Left renal cortex interstitium (tissue), 4 donors: ENCODE data around the gene KIF15. TPM values are rescaled to one million over a fixed set of nuclear protein-coding genes. Genes with fewer than 3 reads are reported as not detected.

ENCODE experiments used
- DNase-seq, 4 donors: peaks; one replicate each; pipeline ENCODE4 v3.0.0-alpha.2; 2013; ENCODE audit warnings: low read depth in 4 of 4, low spot score in 2 of 4, missing footprints in 1 of 4
- polyA plus RNA-seq, 4 donors: library from polyadenylated mRNA; unstranded; fragments of 120-200 nt; gene quantifications; one replicate each; pipeline ENCODE4 v1.2.1, GENCODE V29; 2013; ENCODE audit not compliant: insufficient read length in 4 of 4

The KIF15 gene
- polyA plus RNA-seq, 4 donors: 22.0 to 29.6 (median 26.8) TPM

DNA sequence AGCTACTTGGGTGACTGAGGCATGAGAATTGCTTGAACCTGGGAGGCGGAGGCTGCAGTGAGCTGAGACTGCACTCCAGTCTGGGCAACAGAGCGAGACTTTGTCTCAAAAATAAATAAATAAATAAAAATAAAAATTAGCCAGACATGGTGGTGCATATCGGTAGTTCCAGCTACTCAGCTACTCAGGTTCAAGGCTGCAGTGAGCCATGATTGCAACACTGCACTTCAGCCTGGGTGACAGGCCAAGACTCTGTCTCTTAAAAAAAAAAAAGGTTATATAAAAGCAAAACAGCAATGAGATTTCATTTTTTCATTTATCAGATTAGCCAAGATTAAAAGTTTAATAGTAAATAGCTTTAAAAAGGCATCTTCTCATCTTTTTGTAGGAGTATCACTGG, 115.7 kb downstream of the KIF15 start:
- no peak for DNase-seq

DNA sequence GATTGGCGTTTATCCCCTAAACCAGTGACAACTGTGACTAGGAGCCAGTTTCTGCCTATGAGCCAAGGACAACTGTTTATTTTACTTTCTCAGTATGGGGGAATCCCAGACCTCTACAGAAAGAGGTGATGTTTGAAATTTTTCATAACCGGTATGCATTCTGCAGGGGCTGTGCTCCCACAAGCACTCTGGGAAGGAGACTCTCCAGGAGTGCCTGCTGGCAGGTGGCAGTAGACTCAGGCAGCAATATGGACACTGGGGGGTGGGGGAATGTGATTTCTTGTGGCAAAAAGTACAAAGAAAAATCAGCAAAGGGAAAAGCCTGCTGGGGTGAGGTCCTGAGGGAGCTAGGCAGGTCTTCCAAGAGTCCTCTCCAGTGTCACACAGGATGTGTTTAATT, 118.7 kb downstream of the KIF15 start:
- DNase-seq: no peak

DNA sequence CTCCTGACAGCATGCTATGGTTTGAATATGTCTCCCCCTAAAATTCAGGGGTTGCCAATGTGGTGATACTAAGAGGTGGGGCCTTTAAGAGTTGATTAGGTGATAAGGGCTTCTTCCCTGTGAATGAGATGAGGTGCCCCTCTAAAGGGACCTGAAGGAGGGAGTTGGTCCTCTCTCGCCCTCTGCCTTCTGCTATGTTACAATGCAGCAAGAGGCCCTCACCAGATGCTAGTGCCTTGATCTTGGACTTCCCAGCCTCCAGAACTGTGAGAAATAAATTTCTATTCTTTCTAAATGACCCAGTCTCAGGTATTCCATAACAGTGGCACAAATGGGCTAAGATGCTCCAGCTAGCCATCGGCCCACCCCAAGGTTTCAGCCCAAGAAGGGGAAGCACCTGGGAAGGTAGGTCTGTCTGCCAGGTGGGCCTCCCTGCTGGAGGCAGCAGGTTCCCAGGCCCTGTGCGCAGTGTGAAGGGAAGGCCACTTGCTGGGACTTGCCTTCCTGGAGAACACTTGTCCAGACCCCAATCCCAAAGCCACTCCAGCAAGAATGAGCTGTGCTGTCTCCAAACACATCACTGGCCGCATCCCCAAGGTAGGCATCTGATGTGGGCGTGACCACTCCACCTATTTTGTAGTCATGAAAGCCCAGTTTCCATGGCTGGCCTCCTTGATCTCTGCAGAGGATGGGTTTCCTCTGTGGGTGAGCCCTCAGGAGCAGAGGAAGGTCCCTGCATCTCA, 121.8 kb downstream of the KIF15 start:
- DNase-seq: no peak

DNA sequence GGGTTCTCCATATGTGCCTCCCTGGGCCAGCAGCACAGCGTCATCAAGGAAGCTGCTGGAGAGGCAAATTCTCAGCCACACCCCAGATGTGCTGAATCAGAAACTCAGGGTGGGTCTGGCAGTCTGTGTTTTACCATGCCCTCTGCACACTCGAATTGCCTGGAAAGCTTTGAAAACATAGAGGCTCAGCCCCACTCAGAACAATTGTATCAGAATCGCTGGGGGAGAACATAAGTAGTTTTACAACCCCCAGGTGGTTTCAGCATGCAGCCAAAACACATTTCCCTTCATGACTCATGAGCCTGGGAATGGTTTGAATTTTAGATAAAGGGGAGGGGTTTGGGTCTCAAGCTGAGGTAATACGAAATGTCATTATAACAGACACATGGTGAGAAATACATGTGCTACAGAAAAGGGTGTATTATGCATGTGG, 122.4 kb downstream of the KIF15 start:
- no peak for DNase-seq

- no peak for DNase-seq
These were observed 124.0 kb downstream of the KIF15 start for GRCh38 chr3:44885618-44886017.

GRCh38 chr3:44886561-44886960, 125.0 kb downstream of the KIF15 start:
- DNase-seq: no peak

DNA sequence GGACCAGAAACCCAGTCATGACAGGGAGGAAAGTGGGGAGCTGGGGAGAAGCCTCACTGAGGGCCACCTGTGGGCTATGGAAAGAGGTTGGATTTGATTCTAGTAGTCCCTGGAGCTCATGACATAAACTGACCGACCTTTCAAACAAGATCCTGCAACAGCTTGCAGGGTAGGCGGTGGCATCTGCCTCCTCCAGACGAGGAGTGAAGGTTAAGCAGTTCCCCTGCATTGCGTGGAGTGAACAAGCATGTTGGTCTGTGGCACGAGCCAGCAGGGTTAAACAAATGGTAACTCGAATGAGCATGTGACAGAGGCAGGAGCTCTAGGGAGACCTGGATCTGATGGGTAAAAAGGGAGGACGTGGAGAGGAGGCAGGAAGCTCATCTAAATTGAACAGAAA, 125.5 kb downstream of the KIF15 start:
- no peak for DNase-seq

DNA sequence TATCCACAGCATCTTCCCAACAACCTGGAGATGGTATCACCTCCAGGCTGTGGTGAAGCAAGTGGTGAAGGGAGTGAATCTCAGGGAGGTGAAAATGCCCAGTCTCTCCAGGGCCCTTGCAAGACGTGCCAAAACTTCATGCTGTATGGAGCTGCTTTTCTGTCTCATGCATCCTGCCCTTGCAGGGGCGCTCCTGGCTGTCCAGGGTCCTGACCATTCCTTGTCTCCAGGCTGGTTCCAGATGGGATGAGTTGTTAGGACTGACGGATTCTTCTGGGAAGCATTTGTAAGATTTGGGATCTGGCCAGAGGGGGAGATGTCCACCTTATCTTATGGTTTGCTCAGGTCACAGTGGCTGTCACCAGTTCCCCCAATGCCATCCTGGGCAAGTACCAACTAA, 128.7 kb downstream of the KIF15 start:
- no peak for DNase-seq

- DNase-seq: no peak
These were observed 129.3 kb downstream of the KIF15 start for GRCh38 chr3:44890852-44891251.

DNA sequence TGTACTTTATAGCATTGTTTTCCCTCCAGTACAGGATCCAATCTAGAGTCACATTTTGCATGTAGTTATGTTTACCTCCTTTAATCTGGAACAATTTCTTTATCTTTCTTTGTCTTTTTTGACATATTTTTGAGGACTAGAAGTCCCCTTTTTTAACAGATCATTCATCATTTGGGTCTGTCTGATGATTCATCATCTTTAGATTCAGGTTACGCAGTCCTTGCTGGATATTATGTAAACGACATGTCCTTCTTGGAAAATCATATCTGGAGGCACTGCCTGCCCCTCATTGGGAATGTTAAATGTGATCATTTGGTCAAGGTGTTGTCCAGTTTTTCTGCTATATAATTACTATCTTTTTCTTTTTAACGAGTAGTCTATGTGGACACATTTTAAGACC, 131.1 kb downstream of the KIF15 start:
- DNase-seq: no peak

GRCh38 chr3:44893097-44893496, 131.5 kb downstream of the KIF15 start:
- DNase-seq: no peak

- DNase-seq: no peak
These were observed 132.9 kb downstream of the KIF15 start for GRCh38 chr3:44894485-44894884.

DNA sequence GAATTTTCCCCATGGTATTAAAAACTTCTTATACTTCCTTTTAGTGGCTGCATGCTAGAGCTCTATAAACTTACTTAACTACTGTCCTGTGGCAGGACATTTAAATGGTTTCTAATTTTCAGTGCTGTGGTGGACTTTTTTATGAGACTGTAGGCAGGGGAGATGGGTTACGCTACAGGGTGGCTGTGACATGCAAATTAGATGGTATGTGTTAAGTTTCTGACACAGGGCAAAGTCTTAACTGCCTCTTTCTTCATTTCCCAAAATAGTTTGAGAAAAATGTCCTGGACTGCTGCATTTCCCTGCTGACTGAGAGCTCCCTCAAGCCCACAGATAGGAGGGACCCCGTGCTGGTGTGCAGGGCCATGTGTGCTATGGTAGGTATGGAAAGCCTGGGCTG, 134.8 kb downstream of the KIF15 start:
- DNase-seq: no peak

DNA sequence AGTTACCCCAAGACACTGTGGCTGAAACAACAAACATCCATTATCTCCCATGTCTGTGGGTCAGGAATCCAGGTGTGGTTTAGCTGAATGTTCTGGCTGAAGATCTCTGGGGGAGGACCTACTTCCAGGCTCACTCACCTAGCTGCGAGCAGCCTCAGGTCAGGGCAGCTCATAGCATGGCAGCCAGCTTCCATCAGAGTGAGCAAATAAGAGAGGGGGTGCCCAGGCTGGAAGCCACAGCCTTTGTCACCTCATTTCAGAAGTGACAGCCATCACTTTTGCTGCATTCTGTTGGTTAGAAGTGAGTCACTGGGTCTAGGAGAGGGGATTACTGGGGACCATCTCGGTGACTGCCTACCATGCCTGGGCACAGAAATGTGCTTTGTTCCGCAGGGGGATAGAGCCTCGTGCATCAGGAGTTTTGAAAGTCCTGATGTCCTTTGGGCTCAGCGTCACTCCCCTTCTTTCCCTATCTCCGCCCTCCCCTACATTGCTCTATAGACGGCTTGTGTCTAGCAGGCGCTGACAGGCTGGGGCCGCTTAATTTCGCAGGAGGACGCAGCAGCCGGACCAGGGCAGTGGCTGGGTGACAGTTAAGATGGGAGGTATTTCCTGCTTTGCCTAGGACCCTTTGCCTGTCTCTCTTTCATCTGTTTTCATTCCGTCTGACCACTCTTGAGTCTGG, 138.2 kb downstream of the KIF15 start:
- no peak for DNase-seq

DNA sequence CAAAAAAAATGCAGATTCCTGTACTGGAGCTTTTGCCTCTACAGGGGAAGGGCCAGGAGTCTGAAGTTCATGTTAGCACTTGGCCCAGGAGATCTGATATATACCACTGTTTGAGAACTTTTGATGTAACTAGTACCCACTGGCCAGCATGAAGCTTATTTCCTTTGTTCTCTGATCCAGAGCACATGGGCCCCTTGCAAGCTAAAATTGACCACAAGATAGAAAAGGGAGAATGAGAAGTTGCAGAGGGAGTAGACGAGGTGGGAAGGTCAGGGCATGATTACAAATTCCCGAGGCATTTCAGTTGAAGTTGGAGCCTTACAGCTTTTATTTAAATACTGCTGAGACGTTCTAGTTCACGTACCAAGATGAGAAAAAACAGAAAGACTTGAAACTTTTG, 141.0 kb downstream of the KIF15 start:
- no peak for DNase-seq

Other genes starting within 250 kb of the KIF15 start
- 10 to 100 TPM; 13.7 to 19.1 (median 18.3) TPM for gene ZKSCAN7, start 206.6 kb upstream of the KIF15 start, polyA plus RNA-seq
- gene ZNF660, start 176.8 kb upstream of the KIF15 start, polyA plus RNA-seq: 10 to 100 TPM in 3 of 4 donors, 1 to 10 TPM in 1; 8.3 to 19.2 (median 11.0) TPM
- 10 to 100 TPM; 29.1 to 40.1 (median 32.2) TPM for gene ZNF197, start 136.8 kb upstream of the KIF15 start, polyA plus RNA-seq
- gene ZNF35, start 113.1 kb upstream of the KIF15 start, polyA plus RNA-seq: 10 to 100 TPM in 3 of 4 donors, 1 to 10 TPM in 1; 9.6 to 13.2 (median 11.3) TPM
- gene ZNF502, start 49.1 kb upstream of the KIF15 start, polyA plus RNA-seq: 10 to 100 TPM; 11.1 to 16.2 (median 12.1) TPM
- gene ZNF501, start 32.2 kb upstream of the KIF15 start, polyA plus RNA-seq: 10 to 100 TPM in 3 of 4 donors, 1 to 10 TPM in 1; 9.6 to 13.2 (median 12.2) TPM
- gene KIAA1143, start 175 bp upstream of the KIF15 start, polyA plus RNA-seq: 10 to 100 TPM; 48.8 to 66.0 (median 54.9) TPM
- 10 to 100 TPM; 28.6 to 30.7 (median 29.8) TPM for gene TMEM42, start 100.1 kb downstream of the KIF15 start, polyA plus RNA-seq
- under 1 TPM in 3 of 4 donors, not detected in 1; 0.03 to 0.13 (median 0.10) TPM for gene TGM4, start 112.8 kb downstream of the KIF15 start, polyA plus RNA-seq
- gene ZDHHC3, start 214.4 kb downstream of the KIF15 start, polyA plus RNA-seq: 100 to 1,000 TPM in 1 of 4 donors, 10 to 100 TPM in 3; 80.2 to 102 (median 86.5) TPM
- gene EXOSC7, start 214.4 kb downstream of the KIF15 start, polyA plus RNA-seq: 10 to 100 TPM; 50.1 to 54.4 (median 52.4) TPM